GM10248 (cell line): ENCODE measurements around the gene LYPD6.
"Not testable (repeated sequence)": the region's sequence is repeated elsewhere in the genome, so short reads cannot be mapped to it uniquely, and the experiment has no call there.

Experiments used
- CTCF ChIA-PET: fragments of 300-600 bp; sonication (Branson Sonifier 250); formaldehyde crosslinking; extraction: SDS; loops from one replicate; lab custom pipeline; 2021; ENCODE audit warnings: antibody characterized with exemption; lab: Yijun Ruan, JAX
- POLR2A ChIA-PET: fragments of 350-650 bp; sonication (Branson Sonifier 250); formaldehyde crosslinking; extraction: SDS; loops from one replicate; lab custom pipeline; 2020; ENCODE audit warnings: antibody characterized with exemption; lab: Yijun Ruan, JAX
- DNase-seq: peaks from one replicate; pipeline ENCODE4 v3.0.0; 2012; ENCODE audit errors: extremely low spot score
- TF ChIP-seq, protein P1 (sequence below): IDR thresholded peaks from 2 replicates; pipeline ENCODE4 v1.5.1; 2012; ENCODE audit warnings: mild to moderate bottlenecking, low read depth; ENCODE audit errors: extremely low read depth, missing control alignments, control extremely low read depth

LYPD6 gene

DNA sequence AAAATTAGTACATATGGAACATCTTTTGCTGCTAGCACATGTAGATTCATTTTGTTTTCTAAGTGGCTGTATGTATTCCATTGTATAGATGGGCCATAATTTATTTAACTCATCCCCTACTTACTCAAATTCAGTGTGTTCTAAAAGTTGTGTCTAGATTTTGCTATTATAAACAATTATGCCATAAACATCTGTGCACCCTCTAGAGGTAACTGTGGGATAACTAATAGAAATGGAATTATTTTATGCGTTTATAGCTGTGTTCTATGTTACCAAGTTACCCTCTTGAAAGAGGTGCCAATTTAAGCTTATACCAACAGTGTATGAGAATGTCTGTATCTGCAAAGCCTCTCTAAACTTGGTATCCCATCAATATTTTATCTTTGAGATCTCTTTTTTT, 156.8 kb downstream of the LYPD6 start:
- ChIA-PET POLR2A (no interaction called here), CTCF (no interaction called here)
- DNase-seq: no peak
- TF ChIP-seq, protein P1, sequence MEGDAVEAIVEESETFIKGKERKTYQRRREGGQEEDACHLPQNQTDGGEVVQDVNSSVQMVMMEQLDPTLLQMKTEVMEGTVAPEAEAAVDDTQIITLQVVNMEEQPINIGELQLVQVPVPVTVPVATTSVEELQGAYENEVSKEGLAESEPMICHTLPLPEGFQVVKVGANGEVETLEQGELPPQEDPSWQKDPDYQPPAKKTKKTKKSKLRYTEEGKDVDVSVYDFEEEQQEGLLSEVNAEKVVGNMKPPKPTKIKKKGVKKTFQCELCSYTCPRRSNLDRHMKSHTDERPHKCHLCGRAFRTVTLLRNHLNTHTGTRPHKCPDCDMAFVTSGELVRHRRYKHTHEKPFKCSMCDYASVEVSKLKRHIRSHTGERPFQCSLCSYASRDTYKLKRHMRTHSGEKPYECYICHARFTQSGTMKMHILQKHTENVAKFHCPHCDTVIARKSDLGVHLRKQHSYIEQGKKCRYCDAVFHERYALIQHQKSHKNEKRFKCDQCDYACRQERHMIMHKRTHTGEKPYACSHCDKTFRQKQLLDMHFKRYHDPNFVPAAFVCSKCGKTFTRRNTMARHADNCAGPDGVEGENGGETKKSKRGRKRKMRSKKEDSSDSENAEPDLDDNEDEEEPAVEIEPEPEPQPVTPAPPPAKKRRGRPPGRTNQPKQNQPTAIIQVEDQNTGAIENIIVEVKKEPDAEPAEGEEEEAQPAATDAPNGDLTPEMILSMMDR: no peak

DNA sequence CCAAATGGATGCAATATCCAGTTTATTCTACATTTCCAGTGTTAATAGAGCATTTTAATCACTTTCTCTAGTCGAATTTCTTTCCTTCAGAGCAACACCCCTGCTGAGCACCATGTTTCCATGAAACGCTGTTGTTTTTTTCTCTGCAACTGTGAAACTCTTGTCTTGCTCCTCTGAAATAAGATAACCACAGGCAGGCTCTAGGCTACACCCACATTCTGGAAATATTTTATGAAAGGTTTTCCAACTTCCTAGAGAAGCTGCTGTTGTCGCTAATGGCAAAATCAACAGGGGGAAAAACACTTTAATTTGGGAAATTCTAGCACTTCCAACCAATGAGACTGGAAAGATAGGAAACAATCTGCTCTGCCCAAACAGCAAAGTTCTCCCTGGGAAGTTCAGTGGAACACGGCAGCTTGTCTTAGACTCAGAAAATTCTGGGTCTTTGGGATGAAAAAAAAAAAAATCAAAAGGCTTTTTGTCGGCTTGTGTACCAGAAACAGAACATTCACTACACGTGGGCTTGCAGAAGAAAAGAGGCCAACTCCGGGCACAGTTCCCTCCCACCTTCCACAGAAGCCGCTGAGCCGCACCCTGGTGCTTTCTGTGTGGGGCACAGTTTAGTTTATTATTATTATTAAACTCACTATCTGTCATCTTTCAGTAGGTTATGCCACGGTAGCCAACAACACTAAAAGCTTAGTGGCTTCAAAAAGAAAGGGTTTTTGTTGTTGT, 158.5 kb downstream of the LYPD6 start:
- ChIA-PET CTCF (interaction anchor here (1.6 kb wide), 1 partner anchor 11 kb away, joined by 4 read pairs; no protein-coding TSS in a partner anchor), POLR2A (no interaction called here)
- no peak for DNase-seq
- TF ChIP-seq, protein P1: no peak

DNA sequence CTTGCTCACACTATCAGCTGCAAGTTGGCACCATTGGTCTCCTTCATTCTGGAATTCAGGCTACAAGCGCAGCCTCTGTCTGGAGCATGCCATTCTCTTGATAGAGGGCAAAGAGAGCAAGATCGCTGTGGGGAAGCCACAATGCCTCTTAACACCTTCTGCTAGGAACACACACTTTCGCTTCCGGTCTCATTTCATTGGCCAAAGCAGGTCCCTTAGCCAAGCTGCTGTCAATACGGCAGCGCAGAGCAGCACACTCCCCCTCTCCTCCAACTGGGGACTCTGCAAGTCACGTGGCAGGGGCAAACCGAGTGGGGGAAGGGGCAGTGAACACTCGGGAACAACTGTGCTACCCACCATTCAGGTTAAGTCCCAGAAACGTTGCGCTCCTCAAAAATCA, 159.1 kb downstream of the LYPD6 start:
- TF ChIP-seq, protein P1: no peak
- POLR2A ChIA-PET: no interaction called here
- CTCF ChIA-PET: interaction anchor here (1.6 kb wide), 1 partner anchor 11 kb away, joined by 4 read pairs; no protein-coding TSS in a partner anchor
- DNase-seq: no peak

DNA sequence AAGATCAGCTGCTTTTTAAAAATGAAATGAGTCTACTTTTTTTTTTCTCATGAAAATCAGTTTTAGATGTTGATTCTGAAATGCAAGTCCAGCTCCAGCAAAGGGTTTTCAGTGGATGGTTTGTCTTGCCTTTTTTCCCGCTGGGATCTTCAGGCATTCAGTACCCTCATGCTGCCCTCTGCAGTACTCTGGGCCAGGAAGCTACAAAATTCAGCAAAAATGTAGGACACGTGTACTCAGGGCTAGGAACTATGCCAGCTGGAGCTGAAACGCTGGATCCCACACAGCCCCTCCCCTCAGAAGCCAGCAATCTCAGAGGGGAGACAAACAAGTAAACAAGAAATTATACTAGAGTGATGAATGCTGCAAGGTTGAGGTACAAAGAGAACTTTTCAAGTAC, 159.9 kb downstream of the LYPD6 start:
- POLR2A ChIA-PET: no interaction called here
- CTCF ChIA-PET: interaction anchor here (0.6 to 1.6 kb wide), 2 partner anchors 12 to 471 kb away, joined by 3 to 4 read pairs; no protein-coding TSS in a partner anchor
- no peak for DNase-seq
- TF ChIP-seq, protein P1: no peak

DNA sequence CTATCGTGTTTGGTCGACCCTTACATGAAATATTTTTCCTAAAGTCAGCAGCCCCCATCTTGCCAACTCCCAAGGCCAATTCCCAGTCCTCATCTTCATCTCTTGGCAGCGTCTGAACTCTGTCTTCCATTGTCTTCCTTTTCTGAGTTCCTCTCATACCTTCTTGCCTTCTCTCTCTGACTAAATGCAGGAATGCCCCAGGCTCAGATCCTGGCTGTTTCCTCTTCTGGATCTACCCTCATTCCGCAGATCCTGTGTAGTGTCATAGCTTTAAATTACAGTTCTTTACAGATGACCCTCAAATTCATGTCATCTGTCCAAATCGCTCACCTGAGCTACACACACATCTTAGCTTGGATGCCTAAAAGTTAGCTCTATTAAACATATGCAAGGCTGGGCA, 162.5 kb downstream of the LYPD6 start:
- ChIA-PET CTCF (interaction anchor here (0.7 kb wide), 1 partner anchor 24 kb away, joined by 3 read pairs; no protein-coding TSS in a partner anchor), POLR2A (no interaction called here)
- TF ChIP-seq, protein P1: no peak
- DNase-seq: no peak

DNA sequence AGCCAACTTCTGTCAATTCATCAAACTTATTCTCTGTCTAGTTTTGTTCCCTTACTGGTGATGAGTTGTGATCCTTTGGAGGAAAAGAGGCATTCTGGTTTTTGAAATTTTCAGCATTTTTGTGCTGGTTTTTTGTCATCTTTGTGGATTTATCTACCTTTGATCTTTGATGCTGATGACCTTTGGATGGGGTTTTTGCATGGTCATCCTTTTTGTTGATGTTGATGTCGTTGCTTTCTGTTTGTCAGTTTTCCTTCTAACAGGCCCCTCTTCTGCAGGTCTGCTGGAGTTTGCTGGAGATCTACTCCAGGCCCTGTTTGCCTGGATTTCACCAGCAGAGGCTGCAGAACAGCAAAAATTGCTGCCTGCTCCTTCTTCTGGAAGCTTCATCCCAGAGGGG, 168.8 kb downstream of the LYPD6 start:
- POLR2A ChIA-PET, DNase-seq, CTCF ChIA-PET: not testable (repeated sequence)

DNA sequence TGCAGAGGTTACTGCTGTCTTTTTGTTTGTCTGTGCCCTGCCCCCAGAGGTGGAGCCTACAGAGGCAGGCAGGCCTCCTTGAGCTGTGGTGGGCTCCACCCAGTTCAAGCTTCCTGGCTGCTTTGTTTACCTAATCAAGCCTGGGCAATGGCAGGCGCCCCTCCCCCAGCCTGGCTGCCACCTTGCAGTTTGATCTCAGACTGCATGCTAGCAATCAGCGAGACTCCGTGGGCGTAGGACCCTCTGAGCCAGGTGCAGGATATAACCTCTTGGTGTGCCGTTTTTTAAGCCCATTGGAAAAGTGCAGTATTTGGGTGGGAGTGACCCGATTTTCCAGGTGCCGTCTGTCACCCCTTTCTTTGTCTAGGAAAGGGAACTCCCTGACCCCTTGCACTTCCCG, 176.4 kb downstream of the LYPD6 start:
- CTCF ChIA-PET, POLR2A ChIA-PET, DNase-seq: not testable (repeated sequence)
